Measurements from ENCODE around the gene PEF1.

PEF1 gene

DNA sequence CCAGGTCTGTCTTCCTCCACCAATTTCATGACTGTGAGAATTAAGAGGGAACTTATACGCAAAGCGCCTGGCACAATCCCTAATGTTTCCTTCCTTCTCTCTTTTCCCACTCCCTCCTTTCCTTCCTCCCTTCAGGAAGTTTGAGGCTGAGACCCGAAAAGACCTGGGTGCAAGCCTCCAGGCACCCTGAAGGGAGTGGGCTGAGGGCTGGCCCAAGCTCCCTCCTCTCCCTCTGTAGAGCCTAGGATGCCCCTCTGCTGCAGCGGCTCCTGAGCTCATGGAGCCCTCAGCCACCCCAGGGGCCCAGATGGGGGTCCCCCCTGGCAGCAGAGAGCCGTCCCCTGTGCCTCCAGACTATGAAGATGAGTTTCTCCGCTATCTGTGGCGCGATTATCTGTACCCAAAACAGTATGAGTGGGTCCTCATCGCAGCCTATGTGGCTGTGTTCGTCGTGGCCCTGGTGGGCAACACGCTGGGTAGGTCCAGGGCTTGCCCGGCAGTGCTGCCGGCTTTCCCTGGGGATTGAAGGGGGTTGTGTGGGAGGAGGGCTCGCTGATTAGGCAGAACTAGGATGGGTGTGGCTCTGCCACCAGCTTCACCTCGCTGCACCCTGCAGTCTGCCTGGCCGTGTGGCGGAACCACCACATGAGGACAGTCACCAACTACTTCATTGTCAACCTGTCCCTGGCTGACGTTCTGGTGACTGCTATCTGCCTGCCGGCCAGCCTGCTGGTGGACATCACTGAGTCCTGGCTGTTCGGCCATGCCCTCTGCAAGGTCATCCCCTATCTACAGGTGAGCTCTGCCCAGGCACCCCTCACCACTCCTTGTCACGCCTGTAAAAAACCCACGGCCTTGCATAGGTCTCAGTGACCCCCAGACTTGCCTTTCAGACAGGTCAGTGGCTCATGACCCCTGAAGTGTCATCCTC is 25.5 kb downstream of the PEF1 start:
- TF ChIP-seq, protein P1, sequence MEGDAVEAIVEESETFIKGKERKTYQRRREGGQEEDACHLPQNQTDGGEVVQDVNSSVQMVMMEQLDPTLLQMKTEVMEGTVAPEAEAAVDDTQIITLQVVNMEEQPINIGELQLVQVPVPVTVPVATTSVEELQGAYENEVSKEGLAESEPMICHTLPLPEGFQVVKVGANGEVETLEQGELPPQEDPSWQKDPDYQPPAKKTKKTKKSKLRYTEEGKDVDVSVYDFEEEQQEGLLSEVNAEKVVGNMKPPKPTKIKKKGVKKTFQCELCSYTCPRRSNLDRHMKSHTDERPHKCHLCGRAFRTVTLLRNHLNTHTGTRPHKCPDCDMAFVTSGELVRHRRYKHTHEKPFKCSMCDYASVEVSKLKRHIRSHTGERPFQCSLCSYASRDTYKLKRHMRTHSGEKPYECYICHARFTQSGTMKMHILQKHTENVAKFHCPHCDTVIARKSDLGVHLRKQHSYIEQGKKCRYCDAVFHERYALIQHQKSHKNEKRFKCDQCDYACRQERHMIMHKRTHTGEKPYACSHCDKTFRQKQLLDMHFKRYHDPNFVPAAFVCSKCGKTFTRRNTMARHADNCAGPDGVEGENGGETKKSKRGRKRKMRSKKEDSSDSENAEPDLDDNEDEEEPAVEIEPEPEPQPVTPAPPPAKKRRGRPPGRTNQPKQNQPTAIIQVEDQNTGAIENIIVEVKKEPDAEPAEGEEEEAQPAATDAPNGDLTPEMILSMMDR (conservative IDR thresholded peaks at IDR 0.05; ENCODE audit: control insufficient read depth, insufficient read depth, low read depth, low read length) = no peak
- no peak for DNase-seq (ENCODE audit: low read depth)

DNA sequence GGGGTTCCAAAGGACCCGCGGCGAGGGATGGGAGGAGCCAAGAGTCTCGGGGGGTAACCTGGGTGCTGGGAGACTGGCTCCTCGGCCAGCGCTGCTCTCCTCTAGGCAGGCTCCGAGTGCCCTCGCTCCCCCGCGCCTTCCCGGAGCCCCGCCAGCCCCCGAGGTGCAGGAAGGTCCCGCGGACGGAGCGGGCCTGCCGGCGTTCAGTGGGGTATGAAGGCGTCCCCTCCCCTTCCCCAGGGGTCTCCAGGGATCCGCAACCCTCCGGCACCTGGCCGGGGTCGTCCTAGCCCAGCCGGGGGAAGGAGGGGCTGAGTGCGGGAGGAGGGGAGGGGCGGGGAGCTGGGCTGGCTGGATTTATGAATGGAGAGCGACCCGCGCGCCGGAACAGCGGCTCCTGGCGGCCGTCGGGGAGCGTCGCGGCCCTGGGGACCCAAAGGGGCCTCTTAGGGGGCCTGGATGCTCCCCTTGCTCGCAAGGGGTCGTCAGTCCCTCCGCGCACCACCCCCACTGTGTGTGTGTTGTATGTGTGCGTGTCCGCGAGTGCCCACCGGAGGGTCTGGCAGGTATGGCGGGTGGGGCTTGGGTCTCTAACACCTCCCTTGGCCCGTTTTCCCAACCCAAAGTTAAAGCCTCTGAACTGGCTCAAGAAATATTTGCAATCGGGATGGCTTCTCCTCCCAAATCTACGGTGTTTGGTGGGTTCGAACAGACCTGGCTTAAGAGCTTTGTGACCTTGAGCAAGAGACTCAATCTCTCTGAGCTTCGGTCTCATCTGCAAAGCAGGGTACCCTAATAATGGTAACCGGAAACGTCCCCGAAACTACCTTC is 26.5 kb downstream of the PEF1 start:
- peak overlapping the region; percentile 39 for H3K4me3 ChIP-seq (ENCODE audit: control insufficient read depth, low read depth, low read length)
- TF ChIP-seq, protein P1 (conservative IDR thresholded peaks at IDR 0.05; ENCODE audit: control insufficient read depth, insufficient read depth, low read depth, low read length) = peak; percentile 46
- peak; percentile 17 for DNase-seq (ENCODE audit: low read depth)

More for the DNA sequence above, 25.5 kb downstream of the PEF1 start:
- H3K4me3 ChIP-seq (ENCODE audit: control insufficient read depth, low read depth, low read length) = no peak overlapping the region

DNA sequence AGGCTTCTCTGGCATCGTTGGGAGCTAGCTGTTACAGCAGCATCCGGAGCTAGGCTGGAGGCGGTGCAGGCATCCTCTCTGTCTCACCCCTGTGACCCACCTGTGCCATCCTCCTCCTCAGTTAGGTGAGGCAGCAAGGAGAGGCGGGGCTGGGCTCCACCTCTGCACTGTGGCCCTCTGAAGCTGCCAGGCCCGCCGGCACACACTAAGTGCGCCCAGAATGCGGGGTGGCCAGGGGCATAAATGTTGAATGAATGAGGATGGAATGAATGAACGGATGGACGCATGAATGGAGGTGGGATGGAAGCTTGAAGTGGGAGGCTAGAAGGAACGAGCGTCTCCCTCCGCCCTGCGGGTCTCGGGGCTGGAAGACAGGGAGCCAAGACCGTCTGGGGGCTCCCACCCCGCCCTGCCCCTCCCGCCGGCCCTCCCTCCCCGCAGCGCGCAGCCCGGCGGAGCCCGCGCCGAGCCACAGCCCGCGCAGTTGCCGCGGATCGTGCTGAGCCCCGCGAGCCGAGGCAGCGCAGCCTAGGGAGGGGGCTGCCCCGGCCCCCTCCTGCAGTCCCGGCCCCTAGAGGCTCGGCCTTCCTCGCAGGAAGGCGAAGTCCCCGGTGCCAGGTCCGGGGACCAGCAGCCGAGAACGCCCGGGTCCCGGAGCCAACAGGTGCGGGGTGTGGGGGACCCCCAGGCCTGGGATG is 27.3 kb downstream of the PEF1 start, which contains the start of gene HCRTR1:
HCRTR1 (plus strand) TSS at position 472 of the 698 bp plus-strand sequence. CDS start 1,504 bp downstream, outside the sequence.
- TF ChIP-seq, protein P1 (conservative IDR thresholded peaks at IDR 0.05; ENCODE audit: control insufficient read depth, insufficient read depth, low read depth, low read length) = no peak
- no peak for DNase-seq (ENCODE audit: low read depth)
- peak within 1 kb of the TSS; percentile 39 for H3K4me3 ChIP-seq (ENCODE audit: control insufficient read depth, low read depth, low read length)

DNA sequence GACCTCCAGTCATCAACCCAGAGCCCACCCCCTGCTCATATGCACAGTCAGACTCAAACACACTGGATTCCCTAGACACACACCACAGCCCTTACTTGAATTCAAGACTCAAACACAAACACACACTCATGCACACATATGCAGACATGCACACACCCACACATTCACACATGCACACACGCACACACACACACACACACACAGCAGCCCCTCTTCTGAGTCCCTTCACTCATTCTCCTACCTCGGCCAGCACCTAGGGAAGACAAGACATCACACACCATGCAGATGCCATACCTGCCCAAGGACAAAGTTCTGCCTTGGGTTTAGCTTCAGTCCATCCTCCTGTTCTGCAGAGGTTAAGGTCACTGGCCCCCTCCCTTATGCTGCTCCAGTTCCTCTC is 28.7 kb downstream of the PEF1 start:
- TF ChIP-seq, protein P1 (conservative IDR thresholded peaks at IDR 0.05; ENCODE audit: control insufficient read depth, insufficient read depth, low read depth, low read length) = no peak
- no peak overlapping the region for H3K4me3 ChIP-seq (ENCODE audit: control insufficient read depth, low read depth, low read length)
- no peak for DNase-seq (ENCODE audit: low read depth)

DNA sequence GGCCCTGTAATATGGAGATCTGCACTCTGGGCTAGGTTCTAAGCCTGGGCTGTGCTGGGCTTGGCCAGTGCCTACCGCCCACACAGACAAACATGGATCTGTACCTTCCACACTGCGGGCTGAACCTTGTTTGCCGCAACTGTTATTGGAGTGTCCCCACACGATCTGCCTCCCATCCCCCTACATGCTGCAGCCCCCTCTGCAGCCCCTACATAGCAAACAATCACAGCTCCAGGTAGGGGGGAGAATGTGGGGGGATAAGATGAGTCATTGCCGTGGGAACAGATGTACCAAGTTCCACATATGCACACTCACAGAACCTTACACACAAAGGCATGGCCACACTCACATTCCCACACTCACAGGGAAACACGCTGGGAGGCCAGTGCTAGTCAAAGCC is 29.3 kb downstream of the PEF1 start:
- TF ChIP-seq, protein P1 (conservative IDR thresholded peaks at IDR 0.05; ENCODE audit: control insufficient read depth, insufficient read depth, low read depth, low read length) = no peak
- DNase-seq (ENCODE audit: low read depth) = no peak
- no peak overlapping the region for H3K4me3 ChIP-seq (ENCODE audit: control insufficient read depth, low read depth, low read length)

GRCh38 chr1:31614414-31615005 is 30.2 kb downstream of the PEF1 start:
- DNase-seq (ENCODE audit: low read depth) = no peak
- TF ChIP-seq, protein P1 (conservative IDR thresholded peaks at IDR 0.05; ENCODE audit: control insufficient read depth, insufficient read depth, low read depth, low read length) = no peak

More at GRCh38 chr1:31614414-31615005, 30.2 kb downstream of the PEF1 start:
- H3K4me3 ChIP-seq (ENCODE audit: control insufficient read depth, low read depth, low read length) = no peak overlapping the region
